Kasumi-1 (cell line): ENCODE measurements around the gene SLC25A5.
"Not testable (repeated sequence)": the region's sequence is repeated elsewhere in the genome, so short reads cannot be mapped to it uniquely, and the experiment has no call there.

ENCODE experiments used
- DNase-seq, 2 experiments: peaks; one replicate each; lab custom pipeline; 2025; lab: John Stamatoyannopoulos, UW

SLC25A5 gene

DNA sequence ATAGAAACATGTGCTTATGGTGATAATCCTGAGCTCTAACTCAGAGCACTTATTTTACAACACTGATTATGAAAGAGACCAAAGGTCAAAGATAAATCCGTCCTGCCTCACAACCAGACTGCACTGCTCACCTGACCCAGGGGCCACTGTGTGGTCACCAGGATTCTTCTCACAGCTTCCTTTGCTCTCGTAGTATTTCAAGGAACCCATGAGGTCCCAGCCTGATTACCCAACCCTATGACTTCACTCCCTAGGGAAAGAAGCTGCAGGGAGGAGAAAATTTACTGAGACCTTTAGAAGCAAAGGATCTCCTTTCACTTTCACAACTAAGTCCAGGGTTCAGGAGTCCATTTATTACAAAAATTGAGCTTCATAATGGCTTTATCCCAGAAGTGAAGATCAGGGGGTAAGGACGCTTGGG is 9.6 kb downstream of the SLC25A5 start:
- no peak for DNase-seq

DNA sequence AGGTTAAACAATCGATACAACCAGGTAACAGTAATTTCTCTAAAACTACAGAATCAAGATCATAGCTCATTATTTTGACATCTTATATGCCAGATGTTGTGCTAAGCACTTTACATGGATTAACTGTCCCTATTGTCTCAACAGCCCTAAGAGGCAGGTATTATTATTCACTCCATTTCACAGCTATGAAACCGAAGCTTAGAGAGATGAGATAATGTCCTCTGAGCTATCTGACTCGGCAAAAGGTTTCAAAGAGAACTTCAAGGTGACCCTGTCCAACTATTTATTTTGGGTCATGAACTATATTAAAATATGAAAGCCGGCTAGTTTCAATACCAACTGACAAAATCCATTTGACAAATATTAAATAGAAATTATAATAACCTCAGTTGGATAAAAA is 10.3 kb downstream of the SLC25A5 start:
- DNase-seq, result no peak

DNA sequence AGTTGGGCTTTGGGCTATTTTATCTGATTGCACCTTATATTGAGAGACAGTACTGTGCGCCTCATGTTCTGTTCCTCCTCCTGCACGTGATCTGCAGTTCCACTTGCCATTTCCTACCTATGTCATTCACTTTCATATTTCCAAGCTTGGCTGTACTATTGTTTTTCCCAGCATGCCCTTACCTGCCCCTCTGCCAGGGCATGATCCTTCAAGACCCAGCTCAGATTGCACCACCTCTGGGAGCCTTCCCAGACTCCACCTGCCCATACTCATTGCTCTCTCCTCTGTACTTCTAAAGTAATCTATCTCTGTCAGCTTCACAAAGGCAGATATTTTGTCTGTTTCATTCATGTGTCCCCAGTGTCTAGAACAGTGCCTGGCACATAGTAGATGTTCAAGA is 11.6 kb downstream of the SLC25A5 start:
- no peak for DNase-seq

DNA sequence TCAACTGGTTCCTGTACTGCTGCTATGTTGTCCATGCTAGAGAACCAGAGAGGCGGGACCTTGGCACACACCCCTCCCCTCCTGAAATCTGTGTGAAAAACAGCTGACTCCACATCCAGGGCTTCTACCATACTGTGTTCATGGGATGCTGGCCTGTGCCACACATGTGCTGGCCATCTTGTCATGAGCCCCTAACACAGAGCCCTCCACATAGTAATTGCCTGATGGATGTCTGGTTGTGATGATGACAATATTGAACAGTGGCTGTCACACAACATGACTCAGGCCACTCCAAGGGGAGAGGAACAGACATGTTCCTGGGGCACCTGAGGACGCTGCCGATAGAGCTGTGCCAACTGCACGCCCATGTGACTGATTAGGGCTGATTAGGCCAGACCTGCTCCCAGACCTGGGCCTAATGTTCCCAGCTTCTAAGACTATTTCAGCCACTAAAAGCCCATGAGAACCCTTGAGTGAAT is 13.1 kb downstream of the SLC25A5 start:
- no peak for DNase-seq

DNA sequence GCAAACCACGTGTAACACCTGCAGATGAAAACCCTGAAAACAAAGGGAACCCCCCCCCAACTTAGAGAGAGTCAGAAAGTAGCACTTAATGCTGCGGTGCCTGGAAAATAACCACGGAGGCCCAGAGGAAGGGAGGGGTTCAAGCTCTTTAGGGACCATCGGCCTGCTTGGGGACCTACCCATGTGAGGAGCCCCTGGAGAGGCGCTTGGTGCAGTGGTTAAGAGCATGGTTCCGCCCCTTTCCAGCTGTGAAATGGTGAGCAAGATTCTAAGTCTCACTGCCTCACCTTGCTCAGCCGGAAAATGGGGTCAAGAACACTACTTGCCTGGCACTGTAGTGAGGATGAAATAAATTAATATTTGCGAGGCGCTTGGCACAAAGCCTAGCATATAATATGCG is 13.8 kb downstream of the SLC25A5 start:
- DNase-seq, result no peak

DNA sequence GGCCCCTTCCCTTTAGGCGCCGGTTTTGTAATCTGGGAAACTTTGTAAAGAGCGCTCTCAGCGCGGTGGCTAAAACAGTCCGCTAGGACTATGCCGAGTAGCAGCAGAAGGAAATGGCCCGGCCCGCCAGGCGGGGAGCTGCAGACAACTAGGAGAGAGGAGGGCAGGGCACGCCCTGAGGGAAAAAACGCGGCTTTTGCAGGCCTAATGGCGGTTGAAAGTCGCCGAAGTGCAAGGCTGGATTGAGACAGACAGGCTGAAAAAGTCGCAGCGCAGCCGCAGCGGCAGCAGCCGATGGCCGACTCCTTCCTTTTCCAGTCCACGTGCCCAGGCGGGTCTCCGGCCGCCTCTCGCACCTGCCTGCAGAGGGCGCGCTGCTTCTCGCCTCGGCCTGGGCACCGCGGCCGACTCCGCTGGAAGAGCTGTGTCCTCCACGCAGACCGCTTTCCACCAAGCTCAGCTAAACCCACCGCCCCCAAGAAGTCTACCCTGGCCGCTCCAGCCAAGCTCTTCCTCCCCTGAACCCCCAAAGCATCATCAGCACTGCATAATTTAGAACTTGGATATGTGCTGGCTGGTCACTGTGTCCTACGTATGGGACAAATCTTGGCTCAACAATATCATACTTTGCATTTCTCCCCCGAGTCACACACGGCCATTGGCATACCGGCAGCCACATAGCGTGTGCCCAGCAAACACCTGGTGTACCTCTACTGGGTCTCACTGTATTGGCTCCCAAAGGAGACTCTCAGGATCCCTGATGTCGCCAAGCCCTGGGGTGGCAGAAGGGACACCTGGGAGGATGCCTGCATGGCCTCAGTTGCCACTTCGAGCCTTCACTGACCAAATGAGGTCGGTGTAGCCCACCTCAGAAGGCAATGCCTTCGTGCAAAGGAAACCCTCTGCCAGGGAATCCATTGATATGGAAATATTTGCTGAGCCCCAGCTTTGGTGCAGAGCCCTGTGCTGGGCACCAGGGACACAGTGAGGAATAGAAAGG is 14.5 kb downstream of the SLC25A5 start:
- peak; percentile 51 to 67 for DNase-seq

DNA sequence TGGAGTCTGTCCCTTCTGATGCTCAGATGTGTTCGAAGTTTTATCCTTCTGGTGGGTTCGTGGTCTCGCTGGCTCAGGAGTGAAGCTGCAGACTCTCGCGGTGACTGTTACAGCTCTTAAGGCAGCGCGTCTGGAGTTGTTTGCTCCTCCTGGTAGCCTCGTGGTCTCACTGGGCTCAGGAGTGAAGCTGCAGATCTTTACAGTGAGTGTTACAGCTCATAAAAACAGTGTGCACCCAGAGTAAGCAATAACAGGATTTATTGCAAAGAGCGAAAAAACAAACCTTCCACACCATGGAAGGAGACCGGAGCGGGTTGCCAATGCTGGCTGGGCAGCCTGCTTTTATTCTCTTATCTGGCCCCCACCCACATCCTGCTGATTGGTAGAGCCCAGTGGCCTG is 18.5 kb downstream of the SLC25A5 start:
- DNase-seq, result no peak

DNA sequence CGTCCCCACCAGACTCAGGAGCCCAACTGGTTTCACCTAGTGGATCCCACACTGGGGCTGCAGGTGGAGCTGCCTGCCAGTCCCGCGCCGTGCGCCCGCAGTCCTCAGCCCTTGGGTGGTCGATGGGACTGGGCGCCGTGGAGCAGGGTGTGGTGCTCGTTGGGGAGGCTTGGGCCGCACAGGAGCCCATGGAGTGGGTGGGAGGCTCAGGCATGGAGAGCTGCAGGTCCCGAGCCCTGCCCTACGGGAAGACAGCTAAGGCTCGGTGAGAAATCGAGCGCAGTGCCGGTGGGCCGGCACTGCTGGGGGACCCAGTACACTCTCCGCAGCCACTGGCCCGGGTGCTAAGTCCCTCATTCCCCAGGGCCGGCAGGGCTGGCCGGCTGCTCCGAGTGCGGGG is 19.5 kb downstream of the SLC25A5 start:
- DNase-seq, result not testable (repeated sequence)

DNA sequence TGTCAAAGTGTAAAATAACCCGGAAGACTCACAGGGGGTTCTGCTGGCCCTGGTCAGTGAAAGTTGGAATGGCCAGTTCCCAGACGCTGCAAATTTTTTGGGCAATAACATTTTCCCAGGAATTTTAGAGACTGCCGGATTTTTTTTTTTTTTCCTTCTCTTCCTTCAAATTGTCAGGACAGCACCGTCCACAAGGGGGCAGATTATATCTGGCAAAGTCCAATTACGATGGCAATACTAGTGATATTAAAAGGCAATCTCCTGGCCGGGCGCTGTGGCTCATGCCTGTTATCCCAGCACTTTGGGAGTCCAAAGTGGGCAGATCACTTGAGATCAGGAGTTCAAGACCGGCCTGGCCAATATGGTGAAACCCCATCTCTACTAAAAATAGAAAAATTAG is 20.5 kb downstream of the SLC25A5 start:
- peak; percentile 13 to 40 for DNase-seq

DNA sequence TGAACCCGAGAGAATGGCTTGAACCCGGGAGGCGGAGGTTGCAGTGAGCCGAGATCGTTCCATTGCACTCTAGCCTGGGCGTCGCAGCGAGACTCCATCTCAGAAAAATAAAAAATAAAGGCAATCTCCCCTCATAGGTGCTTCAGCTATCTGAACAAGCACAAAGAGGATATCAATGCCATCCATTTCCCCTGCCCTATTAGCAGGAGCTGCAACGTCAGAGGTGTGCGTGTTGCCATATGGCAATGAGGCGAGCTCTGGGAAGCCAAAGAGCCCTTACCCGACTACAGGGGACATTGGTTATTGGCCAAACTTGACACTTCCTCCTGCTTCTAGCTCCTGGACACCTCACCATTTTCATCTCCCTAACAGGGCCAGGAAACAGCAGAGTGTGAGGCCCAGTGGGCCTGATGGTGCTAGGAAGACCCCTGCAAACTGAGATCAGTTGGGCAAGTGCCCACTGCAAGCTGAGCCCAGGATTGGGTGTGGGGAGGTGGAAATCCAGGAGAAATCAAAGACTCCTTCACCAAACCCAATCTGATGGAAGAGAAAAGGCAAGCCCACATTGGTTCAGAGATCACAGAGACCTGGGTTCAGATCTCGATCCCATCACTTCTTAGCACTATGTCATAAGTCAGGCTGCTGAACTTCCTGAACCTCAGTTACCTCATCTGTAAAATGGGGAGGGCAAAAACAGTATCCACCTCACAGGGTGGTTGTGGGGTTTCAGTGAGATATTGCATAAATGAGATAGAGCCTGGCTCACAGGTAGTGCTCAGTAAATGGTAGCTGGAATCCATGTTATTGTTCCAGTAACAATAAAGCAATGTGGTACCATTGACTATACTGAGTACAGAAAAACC is 21.2 kb downstream of the SLC25A5 start:
- DNase-seq, result no peak

DNA sequence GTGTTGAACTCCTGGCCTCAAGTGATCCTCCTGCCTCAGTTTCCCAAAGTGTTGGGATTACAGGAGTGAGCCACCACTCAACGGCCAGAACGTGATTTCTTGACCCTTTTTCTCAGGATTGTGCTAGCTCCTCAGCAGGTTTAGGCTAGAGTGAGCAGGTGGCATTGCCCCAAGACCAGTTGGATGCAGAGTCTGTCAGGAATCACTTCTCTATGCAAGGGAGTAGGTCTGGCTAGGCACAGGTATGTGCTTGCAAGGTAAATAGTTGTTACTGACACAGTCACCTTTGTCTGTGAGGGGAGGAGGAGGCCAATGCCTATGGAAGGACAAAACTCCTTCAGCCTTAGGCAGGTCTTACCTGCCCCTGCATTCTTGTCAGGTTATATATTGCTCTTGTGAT is 24.2 kb downstream of the SLC25A5 start:
- no peak for DNase-seq

DNA sequence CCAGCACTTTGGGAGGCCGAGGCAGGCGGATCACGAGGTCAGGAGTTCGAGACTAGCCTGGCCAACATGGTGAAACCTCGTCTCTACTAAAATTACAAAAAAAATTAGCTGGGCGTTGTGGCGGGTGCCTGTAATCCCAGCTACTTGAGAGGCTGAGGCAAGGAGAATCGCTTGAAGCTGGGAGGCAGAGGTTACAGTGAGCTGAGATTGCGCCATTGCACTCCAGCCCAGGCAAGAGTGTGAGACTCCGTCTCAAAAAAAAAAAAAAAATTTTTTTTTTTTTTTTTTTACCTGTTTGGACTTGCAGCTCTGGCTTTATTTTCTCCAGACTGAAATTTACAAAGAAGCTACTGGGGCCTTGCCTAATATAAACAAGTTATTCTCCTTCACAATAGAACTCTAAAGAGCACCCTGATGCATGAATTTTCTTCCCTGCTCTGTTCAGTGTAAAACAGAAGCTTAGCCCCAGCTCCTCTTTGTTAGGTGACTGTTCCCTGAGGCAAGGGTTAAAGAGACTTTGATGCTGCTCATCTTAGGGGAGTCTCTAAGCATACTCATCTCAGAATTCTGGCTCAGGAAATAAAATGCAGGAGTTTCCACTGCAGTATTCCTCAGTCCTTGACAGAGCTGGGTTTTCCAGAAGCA is 25.7 kb downstream of the SLC25A5 start:
- not testable (repeated sequence) for DNase-seq

DNA sequence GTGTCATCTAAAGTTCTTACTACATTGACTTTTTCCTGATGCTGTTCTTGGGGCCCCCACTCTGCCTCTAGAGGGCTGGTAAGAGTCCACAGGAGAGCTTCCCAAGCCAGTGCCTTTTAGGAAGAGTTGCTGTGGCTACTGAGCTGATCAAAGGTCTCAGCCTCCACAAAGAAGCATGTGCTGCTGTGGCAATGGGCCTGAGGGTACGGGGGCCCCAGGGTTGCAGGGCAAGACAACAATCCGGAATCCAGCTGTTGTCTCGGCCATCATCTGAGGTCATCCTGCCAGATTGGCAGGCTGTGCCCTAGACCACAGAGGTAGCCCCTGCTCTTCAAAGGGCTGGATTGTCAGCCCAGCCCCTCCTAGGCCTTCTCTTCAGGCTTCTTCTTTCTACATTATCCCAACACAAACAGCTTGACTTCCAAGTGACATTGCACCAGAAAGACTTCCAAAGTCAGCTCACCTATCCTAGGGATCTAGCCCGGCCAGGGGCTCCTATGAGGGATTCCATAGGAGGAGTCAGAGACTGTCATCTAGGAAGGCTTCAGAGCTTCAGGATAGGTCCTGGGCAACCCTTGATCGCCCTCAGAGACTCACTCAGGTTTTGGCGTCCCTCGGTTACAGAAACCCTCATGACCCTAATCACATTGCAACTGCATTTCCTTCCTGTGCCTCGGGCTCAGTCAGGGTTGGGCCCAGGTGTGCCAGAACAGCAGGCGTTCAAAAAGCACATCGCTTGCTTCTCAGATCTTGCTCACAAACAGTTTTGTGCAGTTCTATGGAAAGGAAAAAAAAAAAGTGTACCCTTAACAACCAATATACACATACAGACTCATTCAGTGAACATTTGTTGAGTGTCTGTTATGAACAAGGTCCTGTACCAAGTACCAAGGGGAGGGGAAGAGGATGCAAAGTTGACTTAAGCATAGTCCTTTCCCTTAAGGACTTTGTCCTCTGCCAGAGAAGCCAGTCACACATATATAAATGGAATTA is 27.8 kb downstream of the SLC25A5 start:
- DNase-seq, result no peak

DNA sequence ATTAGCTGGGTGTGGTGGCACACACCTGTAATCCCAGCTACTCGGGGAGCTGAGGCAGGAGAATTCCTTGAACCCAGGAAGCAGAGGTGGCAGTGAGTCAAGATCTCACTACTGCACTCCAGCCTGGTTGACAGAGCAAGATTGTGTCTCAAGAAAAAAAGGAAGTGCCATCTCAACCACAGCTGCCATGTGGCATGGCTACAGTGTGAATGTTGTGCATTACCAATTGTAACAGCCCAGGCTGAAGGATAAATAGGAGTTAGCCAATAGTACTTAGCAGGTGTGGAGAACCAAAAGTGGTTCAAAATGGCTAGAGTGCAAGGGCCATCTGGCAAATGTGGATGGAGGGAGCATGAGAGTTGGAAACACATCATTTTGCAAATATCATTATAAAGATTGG is 28.9 kb downstream of the SLC25A5 start:
- DNase-seq, result peak; percentile 40 to 49

DNA sequence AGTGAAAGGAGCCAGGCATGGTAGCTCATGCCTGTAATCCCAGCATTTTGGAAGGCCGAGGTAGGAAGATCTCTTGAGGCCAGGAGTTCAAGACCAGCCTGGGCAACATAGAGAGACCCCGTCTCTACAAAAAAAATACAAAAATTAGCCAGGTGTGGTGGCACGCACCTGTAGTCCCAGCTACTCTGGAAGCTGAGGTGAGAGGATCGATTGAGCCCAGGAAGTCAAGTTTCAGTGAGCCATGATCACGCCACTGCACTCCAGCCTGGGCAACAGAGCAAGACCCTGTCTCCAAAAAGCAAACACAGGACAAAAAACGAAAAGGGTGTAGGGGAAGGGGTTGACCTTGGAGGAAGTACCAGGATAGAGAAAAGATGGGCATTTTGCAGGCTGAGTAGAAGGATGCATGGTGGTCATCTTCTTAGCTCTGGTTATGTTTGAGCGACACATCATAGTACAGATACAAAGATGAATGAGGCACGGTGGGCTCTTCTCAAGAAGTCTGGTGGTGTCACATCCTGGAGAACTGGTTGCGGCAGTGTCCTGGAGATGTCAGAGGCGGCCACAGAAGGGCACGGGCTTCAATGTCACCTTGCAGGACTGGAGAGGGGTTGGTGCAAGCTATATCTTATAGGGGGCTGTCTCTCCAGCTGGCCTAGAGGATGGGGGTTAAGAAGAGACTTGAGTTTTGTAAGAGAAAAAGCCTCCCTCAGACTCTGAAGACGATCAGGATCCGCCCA is 32.0 kb downstream of the SLC25A5 start:
- DNase-seq, result no peak

DNA sequence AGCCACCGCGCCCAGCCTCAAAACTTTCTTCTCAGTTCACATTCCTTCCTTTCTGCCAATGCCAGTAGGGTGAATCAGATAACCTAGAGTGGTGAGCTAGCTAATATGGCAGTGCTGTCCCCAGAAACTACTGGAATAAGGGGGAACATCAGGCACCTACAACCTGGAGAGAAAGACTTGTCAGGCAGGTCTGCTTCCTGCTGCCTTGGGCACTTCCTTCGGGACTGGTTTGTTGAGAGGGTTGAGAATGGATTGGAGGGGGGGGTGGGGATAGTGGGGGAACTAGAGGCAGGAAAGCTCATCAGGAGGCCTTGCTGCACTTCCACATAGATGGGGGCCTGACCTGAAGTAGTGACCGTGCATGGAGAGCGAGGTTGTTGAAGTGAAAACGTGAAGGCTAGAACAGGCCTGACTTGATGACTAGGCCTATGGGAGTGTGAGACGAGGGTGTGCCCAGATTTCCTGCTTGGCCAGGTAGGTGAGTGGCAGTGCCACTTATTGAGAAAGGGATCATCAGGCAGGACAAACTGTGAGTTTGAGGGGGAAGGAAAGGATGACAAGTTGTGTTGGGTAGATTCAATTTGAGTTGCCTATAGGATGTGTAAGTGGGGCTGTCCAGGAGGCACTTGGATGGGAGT is 33.4 kb downstream of the SLC25A5 start:
- no peak for DNase-seq

DNA sequence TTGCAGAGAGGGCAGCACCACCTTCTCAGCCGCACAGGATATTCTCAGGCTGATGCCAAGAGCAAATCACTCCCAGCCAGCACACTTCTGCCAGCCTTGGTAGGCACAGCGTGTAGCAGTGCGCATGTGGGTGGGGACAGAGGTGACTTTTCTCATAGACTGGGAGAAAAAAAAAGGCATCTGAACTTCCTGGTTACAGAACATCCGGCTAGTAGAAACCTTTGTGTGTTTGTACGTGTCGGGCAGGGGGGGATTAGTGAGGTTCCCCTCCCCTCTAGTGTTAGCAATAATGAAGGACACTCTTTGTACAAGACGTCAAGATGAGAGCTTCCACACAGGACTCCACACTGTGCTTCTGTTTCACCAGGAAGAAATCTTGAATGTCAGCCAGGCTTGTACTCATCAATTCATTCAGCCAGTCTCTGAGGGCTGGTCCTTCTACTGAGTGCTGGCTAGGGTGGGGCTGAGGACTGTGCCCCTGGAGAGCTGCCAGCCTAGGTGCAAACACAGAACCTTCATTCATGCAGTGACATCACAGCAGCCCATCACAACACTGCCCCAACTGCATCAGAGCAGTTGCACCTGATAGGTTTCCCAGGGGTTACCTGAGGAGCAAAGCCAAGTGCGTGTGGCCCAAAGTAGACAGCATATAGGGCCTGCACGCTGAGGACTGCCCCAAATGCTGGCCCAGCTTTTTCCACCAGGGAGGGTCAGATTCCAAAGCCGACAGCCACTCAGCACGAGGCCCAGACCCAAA is 34.7 kb downstream of the SLC25A5 start:
- DNase-seq, result no peak

DNA sequence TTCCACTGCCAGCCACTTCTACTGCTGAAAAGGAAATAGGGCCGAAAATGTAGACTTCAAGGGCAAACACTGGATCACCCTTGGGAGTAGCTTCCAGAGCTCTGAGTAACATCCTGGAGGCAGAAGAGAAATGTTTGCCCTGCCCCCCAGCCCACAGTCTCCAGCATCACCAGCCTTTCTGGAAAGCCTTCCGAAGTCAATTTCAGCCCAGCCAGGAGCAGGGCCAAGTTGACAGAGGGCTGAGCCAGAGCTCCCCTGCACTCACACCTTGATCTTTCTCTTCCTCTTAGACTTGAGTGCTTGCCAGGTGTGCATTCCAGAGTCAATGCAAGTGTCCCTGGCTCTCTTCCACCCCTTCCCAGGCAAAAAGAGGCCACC is 35.2 kb downstream of the SLC25A5 start:
- no peak for DNase-seq

DNA sequence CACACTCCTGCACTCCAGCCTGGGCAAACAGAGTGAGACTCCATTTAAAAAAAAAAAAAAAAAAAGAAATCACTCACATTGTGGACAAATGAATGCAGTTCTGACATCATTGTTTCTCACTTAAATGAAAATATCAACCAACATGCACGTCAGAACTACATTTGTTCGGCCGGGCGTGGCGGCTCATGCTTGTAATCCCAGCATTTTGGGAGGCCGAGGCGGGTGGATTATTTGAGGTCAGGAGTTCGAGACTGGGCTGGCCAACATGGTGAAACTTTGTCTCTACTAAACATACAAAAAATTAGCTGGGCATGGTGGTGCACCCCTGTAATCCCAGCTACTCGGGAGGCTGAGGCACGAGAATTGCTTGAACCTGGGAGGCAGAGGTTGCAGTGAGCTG is 36.9 kb downstream of the SLC25A5 start:
- not testable (repeated sequence) for DNase-seq
